GM19023 (cell line): ENCODE measurements around the gene ESYT3.
"Not testable (repeated sequence)": the region's sequence is repeated elsewhere in the genome, so short reads cannot be mapped to it uniquely, and the experiment has no call there.

Experiments
- ATAC-seq: cut with Tn5 transposase; IDR thresholded peaks from one replicate; pipeline ENCODE4 v1.9.1; 2021; ENCODE audit warnings: mild to moderate bottlenecking, moderate library complexity; ENCODE audit not compliant: unreplicated experiment

Gene ESYT3

GRCh38 chr3:138441256-138441655 is 6.8 kb downstream of the ESYT3 start:
- ATAC-seq = no peak

DNA sequence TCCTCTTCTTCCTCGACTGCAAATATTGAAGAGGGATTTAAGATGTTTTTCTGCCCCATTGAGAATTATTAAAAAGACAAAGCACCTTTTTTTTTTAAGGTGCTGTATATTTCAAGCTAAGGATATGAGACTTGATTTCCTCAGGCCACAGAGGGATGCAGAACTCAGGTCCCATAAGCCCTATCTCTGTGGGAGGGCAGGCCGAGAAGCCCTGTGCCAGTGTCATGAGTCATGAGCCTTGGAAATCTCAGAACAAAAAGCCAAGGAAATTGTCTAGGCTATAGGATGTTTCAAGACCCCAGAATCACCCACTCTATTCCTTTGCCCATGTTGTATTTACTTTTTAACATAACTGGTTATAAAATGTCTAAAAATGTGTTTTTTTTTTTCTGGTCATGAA is 7.3 kb downstream of the ESYT3 start:
- no peak for ATAC-seq

DNA sequence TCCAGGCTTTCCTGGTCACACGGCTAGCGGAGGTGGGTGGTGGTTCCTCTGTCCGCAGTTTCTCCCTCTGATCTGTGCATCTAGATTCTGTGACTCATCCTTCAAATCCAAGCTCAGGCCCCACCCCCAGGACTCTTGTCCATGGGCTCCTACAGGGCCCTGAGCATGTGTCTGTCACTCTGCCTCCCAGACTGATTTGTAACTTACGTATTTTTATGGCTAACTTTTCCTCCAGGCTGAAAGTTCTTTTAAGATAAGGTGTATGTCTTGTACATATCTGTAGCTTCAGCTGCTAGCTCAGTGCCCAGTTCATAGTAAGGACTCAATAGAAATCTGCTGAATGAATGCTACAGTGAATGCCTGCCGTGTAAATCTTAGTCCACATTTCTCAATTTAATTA is 8.0 kb downstream of the ESYT3 start:
- no peak for ATAC-seq

DNA sequence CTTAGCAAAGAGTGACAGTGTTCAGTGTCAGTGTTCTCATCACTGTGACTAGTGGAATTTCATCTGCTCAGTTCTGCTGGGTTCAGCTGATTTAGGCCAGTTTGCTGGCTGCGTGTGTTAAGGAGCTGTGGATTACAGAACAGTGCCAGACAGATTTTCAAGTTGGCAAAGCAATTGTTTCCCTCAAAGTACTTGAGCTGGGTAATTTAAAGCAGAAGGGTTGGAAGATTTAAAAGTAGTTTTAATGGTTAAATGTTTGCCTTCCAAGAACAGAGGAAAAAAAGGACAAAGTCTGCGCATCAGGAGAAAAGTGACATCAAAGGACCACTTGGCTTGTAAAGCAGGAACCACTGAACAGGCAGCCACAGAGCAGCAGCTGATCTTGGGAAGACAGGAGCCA is 8.7 kb downstream of the ESYT3 start:
- ATAC-seq = no peak

DNA sequence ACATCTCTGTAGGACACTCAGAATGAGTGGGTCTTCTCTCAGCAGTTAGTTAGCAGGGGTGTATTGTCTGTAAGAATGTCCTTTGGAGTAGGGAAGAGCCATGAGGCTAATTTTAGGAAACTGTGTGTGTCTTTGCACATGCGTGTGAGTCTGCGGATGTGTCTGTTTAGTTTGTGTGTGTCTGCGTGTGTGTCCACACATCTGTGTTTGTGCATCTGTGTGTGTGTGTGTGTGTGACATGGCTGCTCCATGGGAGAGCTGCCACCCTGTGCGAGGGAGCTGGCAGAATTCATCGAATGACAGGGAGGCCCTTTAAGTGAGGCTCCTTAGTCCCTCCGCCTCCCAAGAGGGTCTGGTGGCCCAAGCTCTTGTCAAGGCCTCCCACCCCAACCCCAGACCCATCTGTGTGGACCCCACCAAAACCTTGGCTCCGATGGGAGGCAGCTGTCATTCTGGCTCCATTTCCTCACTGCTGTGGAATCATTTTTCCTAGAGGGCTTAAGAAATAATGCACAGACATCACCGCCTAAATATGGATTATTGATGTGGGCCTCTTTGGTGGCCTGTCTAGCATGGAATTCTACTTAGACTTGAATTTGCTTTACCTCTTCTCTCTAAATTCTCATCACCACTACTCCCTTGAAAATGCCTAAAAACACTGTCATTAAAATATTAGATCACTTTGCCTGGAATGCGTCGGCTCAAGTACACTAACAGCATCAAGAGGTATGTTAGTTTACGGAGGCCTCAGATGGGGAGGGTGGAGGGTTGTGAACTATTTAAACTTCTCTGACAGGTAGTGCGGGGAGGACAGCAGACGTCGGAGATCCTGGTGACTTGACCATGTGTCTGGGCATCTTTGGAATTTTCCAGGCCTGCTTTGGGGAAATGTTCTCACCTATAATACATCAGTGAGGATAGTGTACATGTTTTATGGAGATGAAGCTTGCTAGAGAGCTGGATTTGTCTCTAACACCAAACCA is 9.4 kb downstream of the ESYT3 start:
- ATAC-seq = no peak

GRCh38 chr3:138445236-138445635 is 10.8 kb downstream of the ESYT3 start:
- no peak for ATAC-seq

DNA sequence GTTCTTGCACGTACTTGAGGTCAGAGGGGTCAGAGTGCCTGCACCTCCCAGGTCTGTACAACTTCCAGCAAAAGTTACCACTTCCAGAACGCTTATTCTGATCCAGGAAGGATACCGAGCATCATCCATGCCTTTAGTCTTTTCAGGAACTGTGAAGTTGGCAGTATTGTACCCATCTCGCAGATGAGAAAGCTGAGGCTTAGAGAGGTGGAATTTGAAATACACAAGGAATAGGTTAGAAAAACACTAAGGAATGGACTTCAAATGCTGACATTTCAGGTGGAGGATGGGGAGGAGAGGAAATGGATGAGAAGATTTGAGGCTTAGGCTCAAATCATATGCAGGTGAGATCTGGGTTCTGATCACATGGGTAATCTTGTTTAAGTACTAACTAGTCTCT is 11.2 kb downstream of the ESYT3 start:
- no peak for ATAC-seq

GRCh38 chr3:138448631-138449030 is 14.2 kb downstream of the ESYT3 start:
- ATAC-seq = no peak

DNA sequence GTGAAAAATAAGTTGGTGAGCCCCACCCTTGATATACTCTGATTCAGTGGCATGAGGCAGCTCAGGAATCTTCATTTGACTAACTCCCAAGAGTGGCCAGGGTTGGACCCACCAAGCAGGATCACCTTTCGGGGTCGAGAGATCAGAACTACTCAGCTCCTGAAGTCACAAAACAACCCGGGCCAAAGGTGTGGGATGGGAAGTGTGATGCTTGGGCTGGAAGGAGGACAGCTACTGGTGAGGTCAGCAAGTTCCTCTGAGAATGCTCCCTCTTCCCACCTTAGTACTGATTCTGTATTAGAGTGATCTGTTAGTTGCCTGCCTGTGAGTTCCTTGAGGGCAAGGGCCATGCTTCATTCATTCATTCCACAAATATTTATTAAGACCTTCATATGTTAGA is 15.1 kb downstream of the ESYT3 start:
- ATAC-seq = no peak

DNA sequence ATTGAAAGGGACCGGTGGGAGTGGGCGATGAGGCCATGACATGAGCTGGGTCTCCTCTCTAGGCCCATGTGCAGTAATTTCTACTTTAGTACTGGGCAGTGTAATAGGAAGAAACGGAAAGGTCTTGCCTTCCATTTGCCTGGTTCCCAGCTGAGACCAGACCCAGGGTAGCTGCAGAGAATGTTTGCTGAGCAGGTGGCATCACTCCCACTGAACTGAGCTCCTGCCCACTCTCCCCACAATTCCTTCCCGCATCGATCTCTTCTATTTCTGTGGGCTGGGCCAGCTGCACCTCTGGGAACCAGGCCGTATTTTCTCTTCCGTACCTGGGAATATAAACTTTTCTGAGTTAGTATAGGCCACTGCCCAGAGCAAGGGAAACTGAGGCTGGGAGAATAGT is 15.8 kb downstream of the ESYT3 start:
- ATAC-seq = no peak

GRCh38 chr3:138450704-138451424 is 16.4 kb downstream of the ESYT3 start:
- no peak for ATAC-seq

- ATAC-seq = no peak
Observed at GRCh38 chr3:138451595-138452162, 17.3 kb downstream of the ESYT3 start.

DNA sequence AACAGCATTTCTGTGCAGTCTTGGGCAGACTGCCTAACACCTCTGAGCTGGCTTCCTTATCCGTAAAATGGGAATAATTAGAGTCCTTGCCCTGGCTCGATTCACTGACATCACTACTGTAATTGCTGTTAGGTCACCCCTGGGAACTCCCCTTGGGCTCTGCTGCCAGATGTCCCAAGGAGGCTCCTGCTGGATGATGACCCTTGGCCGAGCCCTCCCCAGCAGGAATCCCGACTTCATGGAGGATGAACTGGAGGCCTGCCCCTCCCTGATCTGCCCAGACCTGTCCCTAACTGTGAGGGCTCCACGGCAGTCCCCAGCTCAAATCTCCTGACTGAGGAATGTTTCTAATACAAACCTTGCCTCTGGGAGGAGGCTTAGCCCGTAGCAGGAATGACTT is 18.0 kb downstream of the ESYT3 start:
- no peak for ATAC-seq

DNA sequence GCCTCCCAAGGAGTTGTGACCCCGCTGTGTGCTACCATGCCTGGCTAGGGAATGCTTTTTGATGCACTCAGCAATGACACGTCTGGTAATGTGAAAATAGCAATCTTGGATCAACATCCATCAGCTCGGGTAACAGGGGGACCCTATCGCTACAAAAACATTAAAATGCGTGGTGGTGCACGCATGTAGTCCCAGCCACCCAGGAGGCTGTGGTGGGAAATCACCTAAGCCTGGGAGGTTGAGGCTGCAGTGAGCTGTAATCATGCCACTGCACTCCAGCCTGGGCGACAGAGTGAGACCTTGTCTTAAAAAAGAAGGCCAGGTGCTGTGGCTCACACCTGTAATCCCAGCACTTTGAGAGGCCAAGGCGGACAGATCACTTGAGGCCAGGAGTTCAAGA is 19.5 kb downstream of the ESYT3 start:
- not testable (repeated sequence) for ATAC-seq

- no peak for ATAC-seq
Observed at GRCh38 chr3:138455801-138456716, 21.6 kb downstream of the ESYT3 start.

GRCh38 chr3:138456961-138457862 is 22.8 kb downstream of the ESYT3 start:
- no peak for ATAC-seq

- ATAC-seq = no peak
Observed at GRCh38 chr3:138457863-138458735, 23.7 kb downstream of the ESYT3 start.

DNA sequence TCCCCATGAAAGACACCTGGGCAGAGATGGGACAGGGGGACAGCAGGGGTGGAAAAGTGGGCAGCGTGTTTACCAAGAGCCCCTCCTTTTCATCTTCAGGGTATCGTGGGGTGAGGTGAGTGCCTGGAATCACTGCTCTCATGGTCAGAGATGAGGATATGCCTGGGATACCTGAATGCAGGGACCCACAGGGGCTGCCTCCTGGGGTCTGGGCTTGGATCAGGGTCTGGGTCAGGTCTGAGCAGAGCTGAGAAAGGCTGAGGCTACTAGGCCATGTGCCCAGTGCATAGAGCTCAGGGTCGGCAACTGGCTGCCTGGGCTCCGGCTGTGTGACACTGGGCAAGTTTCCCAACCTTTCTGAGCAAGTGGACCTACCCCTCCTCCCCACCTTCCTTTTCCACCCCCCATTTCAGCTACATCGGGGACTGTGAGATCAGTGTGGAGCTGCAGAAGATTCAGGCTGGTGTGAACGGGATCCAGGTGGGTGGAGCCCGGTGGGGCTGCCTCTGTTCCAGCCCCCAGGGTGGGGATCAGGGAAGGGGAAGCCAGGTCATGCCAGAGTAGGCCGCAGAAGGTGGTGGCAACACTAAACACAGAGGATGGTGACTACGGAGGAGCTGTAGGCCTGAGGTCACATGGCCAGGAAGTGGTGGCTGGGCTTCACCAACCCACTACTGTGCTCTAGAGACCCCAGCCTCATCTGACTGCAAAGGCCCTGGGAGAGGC is 24.5 kb downstream of the ESYT3 start:
- no peak for ATAC-seq
